ENCODE results near the gene CDK12. TPM values are rescaled to one million over a fixed set of nuclear protein-coding genes. Genes with fewer than 3 reads are reported as not detected.
"Not testable (repeated sequence)": the region's sequence is repeated elsewhere in the genome, so short reads cannot be mapped to it uniquely, and the experiment has no call there.

Gene CDK12
- total RNA-seq, 1 experiment from 2014 or later, result 33.6 TPM

GRCh38 chr17:39468610-39469009 is 7.3 kb downstream of the CDK12 start:
- DNase-seq (ENCODE audit: low read depth in 1 of 2, low spot score in 2 of 2); H3K27ac ChIP-seq; H3K4me3 ChIP-seq; H3K4me1 ChIP-seq (replicated peaks); H3K27me3 ChIP-seq (replicated peaks); H3K9me3 ChIP-seq (replicated peaks): not testable (repeated sequence)
- H3K36me3 ChIP-seq, result peaks cover 47% of the 10 kb centered on the region

GRCh38 chr17:39473310-39473709 is 12.0 kb downstream of the CDK12 start:
- DNase-seq (ENCODE audit: low read depth in 1 of 2, low spot score in 2 of 2), result no peak
- Histone ChIP-seq H3K4me1 (replicated peaks) (no peaks in the 10 kb centered on the region), H3K4me3 (no peak overlapping the region), H3K27me3 (replicated peaks) (no peaks in the 10 kb centered on the region), H3K27ac (no peak overlapping the region), H3K36me3 (peaks cover 52% of the 10 kb centered on the region), H3K9me3 (replicated peaks) (no peaks in the 10 kb centered on the region)

- peaks cover 47% of the 10 kb centered on the region for H3K36me3 ChIP-seq
- H3K4me3 ChIP-seq; H3K27me3 ChIP-seq (replicated peaks); H3K27ac ChIP-seq; DNase-seq (ENCODE audit: low read depth in 1 of 2, low spot score in 2 of 2); H3K9me3 ChIP-seq (replicated peaks); H3K4me1 ChIP-seq (replicated peaks): not testable (repeated sequence)
Observed at GRCh38 chr17:39479631-39480030, 18.3 kb downstream of the CDK12 start.

- no peak for DNase-seq (ENCODE audit: low read depth in 1 of 2, low spot score in 2 of 2)
- Histone ChIP-seq H3K36me3 (peaks cover 42% of the 10 kb centered on the region), H3K9me3 (replicated peaks) (no peaks in the 10 kb centered on the region), H3K4me3 (no peak overlapping the region), H3K4me1 (replicated peaks) (peaks cover 17% of the 10 kb centered on the region), H3K27me3 (replicated peaks) (no peaks in the 10 kb centered on the region), H3K27ac (no peak overlapping the region)
Observed at GRCh38 chr17:39483506-39483905, 22.2 kb downstream of the CDK12 start.

- no peaks in the 10 kb centered on the region for H3K27me3 ChIP-seq (replicated peaks)
- no peak for DNase-seq (ENCODE audit: low read depth in 1 of 2, low spot score in 2 of 2)
Observed at GRCh38 chr17:39484178-39484577, 22.9 kb downstream of the CDK12 start.

GRCh38 chr17:39485555-39485954 is 24.3 kb downstream of the CDK12 start:
- Histone ChIP-seq H3K9me3 (replicated peaks) (no peaks in the 10 kb centered on the region), H3K4me1 (replicated peaks) (peaks cover 17% of the 10 kb centered on the region), H3K27ac (peak overlapping the region; percentile 46), H3K27me3 (replicated peaks) (no peaks in the 10 kb centered on the region), H3K36me3 (peaks cover 33% of the 10 kb centered on the region), H3K4me3 (no peak overlapping the region)
- peak; percentile 26 to 59 for DNase-seq (ENCODE audit: low read depth in 1 of 2, low spot score in 2 of 2)

More at GRCh38 chr17:39484178-39484577, 22.9 kb downstream of the CDK12 start:
- Histone ChIP-seq H3K36me3 (peaks cover 41% of the 10 kb centered on the region), H3K27ac (no peak overlapping the region), H3K4me3 (no peak overlapping the region), H3K9me3 (replicated peaks) (no peaks in the 10 kb centered on the region), H3K4me1 (replicated peaks) (peaks cover 17% of the 10 kb centered on the region)

- H3K27me3 ChIP-seq (replicated peaks), result no peaks in the 10 kb centered on the region
- H3K36me3 ChIP-seq, result peaks cover 36% of the 10 kb centered on the region
- H3K4me1 ChIP-seq (replicated peaks), result peaks cover 17% of the 10 kb centered on the region
- H3K27ac ChIP-seq, result peak overlapping the region; percentile 46
- no peak overlapping the region for H3K4me3 ChIP-seq
- H3K9me3 ChIP-seq (replicated peaks), result no peaks in the 10 kb centered on the region
- DNase-seq (ENCODE audit: low read depth in 1 of 2, low spot score in 2 of 2), result peak; percentile 48 to 52
Observed at GRCh38 chr17:39486242-39486641, 25.0 kb downstream of the CDK12 start.

- H3K27me3 ChIP-seq (replicated peaks); DNase-seq (ENCODE audit: low read depth in 1 of 2, low spot score in 2 of 2); H3K9me3 ChIP-seq (replicated peaks); H3K4me3 ChIP-seq; H3K27ac ChIP-seq: not testable (repeated sequence)
- Histone ChIP-seq H3K4me1 (replicated peaks) (peaks cover 17% of the 10 kb centered on the region), H3K36me3 (peaks cover 38% of the 10 kb centered on the region)
Observed at GRCh38 chr17:39487490-39487889, 26.2 kb downstream of the CDK12 start.

GRCh38 chr17:39487946-39488345 is 26.7 kb downstream of the CDK12 start:
- no peak for DNase-seq (ENCODE audit: low read depth in 1 of 2, low spot score in 2 of 2)
- Histone ChIP-seq H3K9me3 (replicated peaks) (no peaks in the 10 kb centered on the region), H3K27me3 (replicated peaks) (no peaks in the 10 kb centered on the region), H3K4me3 (no peak overlapping the region), H3K4me1 (replicated peaks) (peaks cover 17% of the 10 kb centered on the region), H3K36me3 (peaks cover 42% of the 10 kb centered on the region), H3K27ac (no peak overlapping the region)

GRCh38 chr17:39496921-39497320 is 35.6 kb downstream of the CDK12 start:
- DNase-seq (ENCODE audit: low read depth in 1 of 2, low spot score in 2 of 2); H3K4me1 ChIP-seq (replicated peaks); H3K27me3 ChIP-seq (replicated peaks); H3K9me3 ChIP-seq (replicated peaks); H3K27ac ChIP-seq; H3K4me3 ChIP-seq: not testable (repeated sequence)
- peaks cover 61% of the 10 kb centered on the region for H3K36me3 ChIP-seq

- H3K36me3 ChIP-seq, result peaks cover 67% of the 10 kb centered on the region
Observed at GRCh38 chr17:39507511-39507910, 46.2 kb downstream of the CDK12 start.

GRCh38 chr17:39508987-39509386 is 47.7 kb downstream of the CDK12 start:
- DNase-seq (ENCODE audit: low read depth in 1 of 2, low spot score in 2 of 2), result no peak
- Histone ChIP-seq H3K4me1 (replicated peaks) (no peaks in the 10 kb centered on the region), H3K36me3 (peaks cover 62% of the 10 kb centered on the region)

More at GRCh38 chr17:39507511-39507910, 46.2 kb downstream of the CDK12 start:
- no peaks in the 10 kb centered on the region for H3K27me3 ChIP-seq (replicated peaks)
- H3K27ac ChIP-seq, result no peak overlapping the region
- no peaks in the 10 kb centered on the region for H3K4me1 ChIP-seq (replicated peaks)
- H3K9me3 ChIP-seq (replicated peaks), result no peaks in the 10 kb centered on the region
- DNase-seq (ENCODE audit: low read depth in 1 of 2, low spot score in 2 of 2), result no peak
- no peak overlapping the region for H3K4me3 ChIP-seq

GRCh38 chr17:39513309-39513708 is 52.0 kb downstream of the CDK12 start:
- H3K27ac ChIP-seq, result no peak overlapping the region
- H3K4me3 ChIP-seq, result no peak overlapping the region
- peaks cover 13% of the 10 kb centered on the region for H3K4me1 ChIP-seq (replicated peaks)
- no peak for DNase-seq (ENCODE audit: low read depth in 1 of 2, low spot score in 2 of 2)
- no peaks in the 10 kb centered on the region for H3K9me3 ChIP-seq (replicated peaks)
- H3K27me3 ChIP-seq (replicated peaks), result no peaks in the 10 kb centered on the region
- H3K36me3 ChIP-seq, result peaks cover 46% of the 10 kb centered on the region

More at GRCh38 chr17:39508987-39509386, 47.7 kb downstream of the CDK12 start:
- Histone ChIP-seq H3K4me3 (no peak overlapping the region), H3K27ac (no peak overlapping the region), H3K9me3 (replicated peaks) (no peaks in the 10 kb centered on the region), H3K27me3 (replicated peaks) (no peaks in the 10 kb centered on the region)

- DNase-seq (ENCODE audit: low read depth in 1 of 2, low spot score in 2 of 2), result no peak
- Histone ChIP-seq H3K4me1 (replicated peaks) (peaks cover 13% of the 10 kb centered on the region), H3K27me3 (replicated peaks) (no peaks in the 10 kb centered on the region), H3K9me3 (replicated peaks) (no peaks in the 10 kb centered on the region), H3K36me3 (peaks cover 51% of the 10 kb centered on the region), H3K4me3 (no peak overlapping the region), H3K27ac (no peak overlapping the region)
Observed at GRCh38 chr17:39513915-39514314, 52.6 kb downstream of the CDK12 start.

- Histone ChIP-seq H3K27ac (peak overlapping the region; percentile 47), H3K4me3 (no peak overlapping the region)
- peak; percentile 63 to 74 for DNase-seq (ENCODE audit: low read depth in 1 of 2, low spot score in 2 of 2)
Observed at GRCh38 chr17:39517224-39517623, 55.9 kb downstream of the CDK12 start.

More at GRCh38 chr17:39517224-39517623, 55.9 kb downstream of the CDK12 start:
- Histone ChIP-seq H3K9me3 (replicated peaks) (no peaks in the 10 kb centered on the region), H3K4me1 (replicated peaks) (peaks cover 13% of the 10 kb centered on the region), H3K27me3 (replicated peaks) (no peaks in the 10 kb centered on the region), H3K36me3 (peaks cover 66% of the 10 kb centered on the region)

Data from SJSA1 (cell line).